Measurements from ENCODE around the gene THAP8. TPM values are rescaled to one million over a fixed set of nuclear protein-coding genes. Genes with fewer than 3 reads are reported as not detected.
"Not testable (repeated sequence)": the region's sequence is repeated elsewhere in the genome, so short reads cannot be mapped to it uniquely, and the experiment has no call there.

The THAP8 gene
- total and polyA plus RNA-seq, 5 donors: 1.6 to 6.6 (median 4.4) TPM

- Histone ChIP-seq H3K27ac (ENCODE audit: low read length) (no peak overlapping the region), H3K4me1 (ENCODE audit: control insufficient read depth, insufficient read depth, low read length) (no peaks in the 10 kb centered on the region), H3K4me3 (ENCODE audit: low read length) (no peak overlapping the region), H3K27me3 (ENCODE audit: control insufficient read depth, insufficient read depth) (no peaks in the 10 kb centered on the region), H3K9me3 (ENCODE audit: control insufficient read depth, low read length) (no peaks in the 10 kb centered on the region)
- intact Hi-C loops (cut with DNase I): no loop called here
- WGBS: 91% methylated on average over 4 of the region's 4 CpGs
- ATAC-seq (no peak), DNase-seq (no peak)
These were observed 4.9 kb downstream of the THAP8 start for GRCh38 chr19:36049080-36049698.

- H3K27me3 ChIP-seq (ENCODE audit: control insufficient read depth, insufficient read depth): no peaks in the 10 kb centered on the region
- no peak overlapping the region for H3K4me3 ChIP-seq (ENCODE audit: low read length)
- intact Hi-C loops (cut with DNase I): no loop called here
- H3K4me1 ChIP-seq (ENCODE audit: control insufficient read depth, insufficient read depth, low read length): no peaks in the 10 kb centered on the region
- H3K27ac ChIP-seq (ENCODE audit: low read length): no peak overlapping the region
- DNase-seq (no peak), ATAC-seq (no peak)
- H3K9me3 ChIP-seq (ENCODE audit: control insufficient read depth, low read length): no peaks in the 10 kb centered on the region
These were observed 6.2 kb downstream of the THAP8 start for GRCh38 chr19:36047835-36048234.

- WGBS: 92% methylated on average over 5 of the region's 5 CpGs
These were observed 7.5 kb downstream of the THAP8 start for GRCh38 chr19:36046443-36047050.

GRCh38 chr19:36043952-36044351 lies 10.1 kb downstream of the THAP8 start:
- Histone ChIP-seq H3K4me3 (ENCODE audit: low read length) (no peak overlapping the region), H3K27me3 (ENCODE audit: control insufficient read depth, insufficient read depth) (no peaks in the 10 kb centered on the region), H3K9me3 (ENCODE audit: control insufficient read depth, low read length) (no peaks in the 10 kb centered on the region), H3K4me1 (ENCODE audit: control insufficient read depth, insufficient read depth, low read length) (no peaks in the 10 kb centered on the region), H3K27ac (ENCODE audit: low read length) (no peak overlapping the region)
- 96% methylated on average over 2 of the region's 2 CpGs for WGBS
- ATAC-seq (no peak), DNase-seq (no peak)
- intact Hi-C loops (cut with DNase I): no loop called here

More at GRCh38 chr19:36046443-36047050, 7.5 kb downstream of the THAP8 start:
- Histone ChIP-seq H3K27me3 (ENCODE audit: control insufficient read depth, insufficient read depth) (no peaks in the 10 kb centered on the region), H3K27ac (ENCODE audit: low read length) (no peak overlapping the region), H3K4me3 (ENCODE audit: low read length) (no peak overlapping the region), H3K9me3 (ENCODE audit: control insufficient read depth, low read length) (no peaks in the 10 kb centered on the region), H3K4me1 (ENCODE audit: control insufficient read depth, insufficient read depth, low read length) (no peaks in the 10 kb centered on the region)
- peak in 1 of 3 donors; percentile 9 for DNase-seq
- intact Hi-C loops (cut with DNase I): no loop called here
- ATAC-seq: no peak

GRCh38 chr19:36041831-36042230 lies 12.3 kb downstream of the THAP8 start:
- intact Hi-C loops (cut with DNase I): no loop called here
- Histone ChIP-seq H3K27me3 (ENCODE audit: control insufficient read depth, insufficient read depth) (no peaks in the 10 kb centered on the region), H3K9me3 (ENCODE audit: control insufficient read depth, low read length) (no peaks in the 10 kb centered on the region), H3K4me3 (ENCODE audit: low read length) (no peak overlapping the region), H3K27ac (ENCODE audit: low read length) (no peak overlapping the region), H3K4me1 (ENCODE audit: control insufficient read depth, insufficient read depth, low read length) (no peaks in the 10 kb centered on the region)
- WGBS: 13% methylated on average over 3 of the region's 3 CpGs
- ATAC-seq: peak; percentile 43 to 60
- no peak for DNase-seq

GRCh38 chr19:36041092-36041491 lies 13.0 kb downstream of the THAP8 start:
- 93% methylated on average over 6 of the region's 6 CpGs for WGBS
- intact Hi-C loops (cut with DNase I): not testable (repeated sequence)

GRCh38 chr19:36040495-36040894 lies 13.6 kb downstream of the THAP8 start:
- H3K27ac ChIP-seq (ENCODE audit: low read length): no peak overlapping the region
- no peak overlapping the region for H3K4me3 ChIP-seq (ENCODE audit: low read length)
- intact Hi-C loops (cut with DNase I): no loop called here
- no peaks in the 10 kb centered on the region for H3K9me3 ChIP-seq (ENCODE audit: control insufficient read depth, low read length)
- ATAC-seq (no peak), DNase-seq (no peak)
- no peaks in the 10 kb centered on the region for H3K27me3 ChIP-seq (ENCODE audit: control insufficient read depth, insufficient read depth)
- WGBS: 89% methylated on average over 6 of the region's 6 CpGs
- no peaks in the 10 kb centered on the region for H3K4me1 ChIP-seq (ENCODE audit: control insufficient read depth, insufficient read depth, low read length)

More at GRCh38 chr19:36041092-36041491, 13.0 kb downstream of the THAP8 start:
- ATAC-seq; H3K4me1 ChIP-seq (ENCODE audit: control insufficient read depth, insufficient read depth, low read length); H3K4me3 ChIP-seq (ENCODE audit: low read length); H3K27me3 ChIP-seq (ENCODE audit: control insufficient read depth, insufficient read depth); H3K27ac ChIP-seq (ENCODE audit: low read length); DNase-seq; H3K9me3 ChIP-seq (ENCODE audit: control insufficient read depth, low read length): not testable (repeated sequence)

GRCh38 chr19:36032251-36033104 lies 21.6 kb downstream of the THAP8 start, which contains the start of gene CLIP3:
TSS of gene CLIP3 (minus strand) at chr19:36032873. CDS start at chr19:36032357, 516 bp downstream.
- WGBS: 4% methylated on average over 51 of the region's 51 CpGs
- peak within 1 kb of the TSS; percentile 75 for H3K4me3 ChIP-seq (ENCODE audit: low read length)
- intact Hi-C loops (cut with DNase I): no loop called here
- H3K4me1 ChIP-seq (ENCODE audit: control insufficient read depth, insufficient read depth, low read length): peaks cover 2% of the 10 kb centered on the region
- no peaks in the 10 kb centered on the region for H3K9me3 ChIP-seq (ENCODE audit: control insufficient read depth, low read length)
- ATAC-seq: peak; percentile 82 to 87
- no peaks in the 10 kb centered on the region for H3K27me3 ChIP-seq (ENCODE audit: control insufficient read depth, insufficient read depth)
- H3K27ac ChIP-seq (ENCODE audit: low read length): no peak within 1 kb of the TSS
- DNase-seq: peak; percentile 82 to 92 (median 89)

- no peaks in the 10 kb centered on the region for H3K27me3 ChIP-seq (ENCODE audit: control insufficient read depth, insufficient read depth)
- intact Hi-C loops (cut with DNase I): no loop called here
These were observed 22.8 kb downstream of the THAP8 start for GRCh38 chr19:36031308-36031707.

GRCh38 chr19:36030264-36031148 lies 23.6 kb downstream of the THAP8 start:
- Histone ChIP-seq H3K27ac (ENCODE audit: low read length) (no peak overlapping the region), H3K9me3 (ENCODE audit: control insufficient read depth, low read length) (no peaks in the 10 kb centered on the region), H3K4me3 (ENCODE audit: low read length) (no peak overlapping the region), H3K4me1 (ENCODE audit: control insufficient read depth, insufficient read depth, low read length) (peaks cover 2% of the 10 kb centered on the region), H3K27me3 (ENCODE audit: control insufficient read depth, insufficient read depth) (no peaks in the 10 kb centered on the region)
- no peak for ATAC-seq
- intact Hi-C loops (cut with DNase I): no loop called here
- WGBS: 90% methylated on average over 8 of the region's 8 CpGs
- no peak for DNase-seq

More at GRCh38 chr19:36031308-36031707, 22.8 kb downstream of the THAP8 start:
- ATAC-seq (no peak), DNase-seq (no peak)
- Histone ChIP-seq H3K4me3 (ENCODE audit: low read length) (no peak overlapping the region), H3K4me1 (ENCODE audit: control insufficient read depth, insufficient read depth, low read length) (peaks cover 2% of the 10 kb centered on the region), H3K27ac (ENCODE audit: low read length) (no peak overlapping the region), H3K9me3 (ENCODE audit: control insufficient read depth, low read length) (no peaks in the 10 kb centered on the region)
- WGBS: 89% methylated on average over 6 of the region's 6 CpGs
